Bronchial epithelial cell (primary cell): ENCODE data around the gene GABRQ. TPM values are rescaled to one million over a fixed set of nuclear protein-coding genes. Genes with fewer than 3 reads are reported as not detected.
A peak's percentile ranks its signal among the peaks of the same experiment; 100 is the strongest.

Experiments used
- DNase-seq: peaks from one replicate; pipeline ENCODE4 v3.0.0-alpha.2; 2010; ENCODE audit warnings: low read depth
- FAIRE-seq: peaks from 2 replicates; lab custom pipeline; 2011; peaks lifted over from hg19 to GRCh38; lab: Jason Lieb, UNC
- H3K27me3 ChIP-seq: 2 replicates; pipeline ENCODE4 v1.5.1; 2011; ENCODE audit warnings: low read length; ENCODE audit not compliant: control insufficient read depth, insufficient read depth
- H3K36me3 ChIP-seq: 2 replicates; pipeline ENCODE4 v1.5.1; 2011; ENCODE audit warnings: low read length; ENCODE audit not compliant: control insufficient read depth, insufficient read depth
- H3K4me3 ChIP-seq: 2 replicates; pipeline ENCODE4 v1.5.1; 2011; ENCODE audit warnings: mild to moderate bottlenecking, low read depth, low read length, control low read depth
- CTCF ChIP-seq: IDR thresholded peaks from 2 replicates; pipeline ENCODE4 v1.5.1; 2011; ENCODE audit warnings: mild to moderate bottlenecking, moderate library complexity, low read length, control low read depth, inconsistent platforms; ENCODE audit not compliant: insufficient read depth, severe bottlenecking
- total RNA-seq: library from RNA; depleted of rRNA; stranded (reverse); fragments of >200 nt; gene quantifications from 2 replicates; pipeline ENCODE4 v1.2.1, GENCODE V29; 2014

GABRQ gene
- under 0.01 and 0.13 TPM in 2 replicates for total RNA-seq

- Histone ChIP-seq H3K36me3 (no peaks in the 10 kb centered on the region), H3K27me3 (peaks cover 4% of the 10 kb centered on the region), H3K4me3 (no peak within 1 kb of the TSS)
- FAIRE-seq (no peak), DNase-seq (peak; percentile 7)
- no peak for TF ChIP-seq CTCF
Measured at GRCh38 chrX:152637649-152638442, at the start of gene GABRQ. GABRQ (plus strand) TSS chrX:152637895; CDS start chrX:152638203, 308 bp downstream.

DNA sequence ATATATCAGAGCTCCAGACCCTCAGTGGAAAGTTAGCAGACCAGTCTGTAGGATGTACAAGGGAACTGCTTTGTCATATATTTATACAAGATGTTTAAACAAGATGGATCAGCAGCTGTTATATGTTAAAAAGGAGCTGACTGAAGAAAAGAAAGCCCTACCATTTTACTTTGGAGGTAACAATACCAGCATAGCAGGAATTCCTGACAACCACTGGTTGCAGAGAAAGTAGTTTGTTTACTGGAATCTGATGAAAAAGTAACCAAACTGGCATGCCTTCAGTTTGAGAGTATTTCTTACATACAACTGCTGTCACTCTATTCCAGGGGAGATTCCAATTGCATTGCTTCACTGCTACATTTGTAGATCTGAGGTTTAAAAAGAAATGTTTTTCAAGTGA lies 49.5 kb upstream of the GABRQ start:
- no peak for FAIRE-seq
- TF ChIP-seq CTCF: no peak
- no peak overlapping the region for H3K4me3 ChIP-seq
- no peaks in the 10 kb centered on the region for H3K36me3 ChIP-seq
- H3K27me3 ChIP-seq: no peaks in the 10 kb centered on the region
- DNase-seq: no peak

DNA sequence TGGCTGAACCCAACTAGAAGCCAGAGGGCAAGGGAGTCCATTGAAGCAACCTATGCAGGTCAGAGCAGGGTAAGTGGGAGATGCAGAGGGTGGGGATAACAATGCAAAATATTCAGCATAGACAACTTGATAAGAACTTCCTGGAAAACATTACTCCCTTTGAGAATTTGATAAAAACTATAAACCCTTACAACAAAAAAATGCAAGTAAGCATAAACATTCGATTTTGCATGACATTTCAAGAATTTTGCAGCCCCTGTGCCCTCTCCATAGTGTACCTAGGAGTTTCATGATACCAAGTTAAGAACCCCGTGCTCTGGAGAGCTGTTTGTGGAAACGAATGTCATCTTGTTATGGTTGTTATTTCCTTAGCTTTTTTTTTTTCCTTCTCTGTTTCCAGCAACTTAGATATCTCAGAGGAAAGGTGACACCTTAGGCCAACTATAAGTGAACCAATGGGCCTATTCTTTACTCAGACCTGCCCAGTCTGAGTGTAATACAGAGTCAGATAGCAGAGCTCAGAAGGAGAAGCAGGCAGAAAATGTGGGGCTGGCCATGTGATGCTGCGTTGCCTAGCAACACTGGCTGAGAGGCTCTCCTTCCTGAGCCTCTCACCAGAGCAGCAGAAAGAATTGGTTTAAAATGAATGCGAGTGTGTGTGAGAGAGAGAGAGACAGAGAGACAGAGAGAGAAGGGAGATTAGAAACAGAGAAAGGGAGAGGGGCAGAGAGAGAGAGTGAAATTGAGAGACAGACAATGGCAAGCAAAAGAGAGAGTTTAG lies 36.7 kb upstream of the GABRQ start:
- no peak for FAIRE-seq
- no peak for TF ChIP-seq CTCF
- DNase-seq: no peak

GRCh38 chrX:152601848-152602616 lies 35.7 kb upstream of the GABRQ start:
- FAIRE-seq (no peak), DNase-seq (peak; percentile 10)
- no peak for TF ChIP-seq CTCF
- H3K27me3 ChIP-seq: no peaks in the 10 kb centered on the region
- no peaks in the 10 kb centered on the region for H3K36me3 ChIP-seq
- H3K4me3 ChIP-seq: no peak overlapping the region

More for the DNA sequence above, 36.7 kb upstream of the GABRQ start:
- no peak overlapping the region for H3K4me3 ChIP-seq
- no peaks in the 10 kb centered on the region for H3K27me3 ChIP-seq
- no peaks in the 10 kb centered on the region for H3K36me3 ChIP-seq

DNA sequence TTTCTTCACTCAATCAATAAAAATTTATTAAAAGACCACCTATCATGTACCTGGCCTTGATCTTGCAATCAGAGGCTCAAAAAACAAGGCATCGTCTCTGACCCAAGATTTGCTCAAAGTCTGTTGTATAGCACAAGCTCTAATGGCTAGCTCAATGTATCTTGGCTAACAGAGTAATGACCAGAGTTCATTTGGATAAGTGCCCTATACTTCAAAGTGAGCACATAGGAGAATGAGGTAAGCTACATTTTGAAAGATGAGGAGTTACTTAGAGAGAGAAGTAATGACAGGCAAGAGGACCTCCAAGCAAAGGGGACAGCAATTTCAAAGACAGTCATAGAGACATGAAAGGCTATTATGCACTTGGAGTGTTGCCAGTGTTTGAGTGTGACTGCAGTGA lies 22.9 kb upstream of the GABRQ start:
- FAIRE-seq (no peak), DNase-seq (no peak)
- no peak for TF ChIP-seq CTCF

More for the DNA sequence above, 22.9 kb upstream of the GABRQ start:
- Histone ChIP-seq H3K27me3 (no peaks in the 10 kb centered on the region), H3K36me3 (no peaks in the 10 kb centered on the region), H3K4me3 (no peak overlapping the region)
